Vagina (tissue), 2 donors: Measurements from ENCODE around the gene DMGDH.

Experiments used
- CTCF ChIP-seq, 3 experiments: fragments of 450-650 bp in 2 of 3; fragments of 200-600 bp in 1 of 3; sonication (generic) in 1 of 3; IDR thresholded peaks; one replicate each; pipeline ENCODE4 v1.5.1; 2017 to 2019; ENCODE audit warnings: antibody characterized with exemption in 3 of 3, mild to moderate bottlenecking in 2 of 3, moderate library complexity in 2 of 3
- POLR2AphosphoS5 ChIP-seq, 2 donors: sonication (generic); formaldehyde crosslinking; IDR thresholded peaks; one replicate each; pipeline ENCODE4 v1.9.0; 2017; ENCODE audit warnings: antibody characterized with exemption in 2 of 2, mild to moderate bottlenecking in 2 of 2, low read depth in 1 of 2; ENCODE audit not compliant: insufficient read depth in 1 of 2

- TF ChIP-seq CTCF (IDR thresholded peaks at IDR 0.05) (no peak), POLR2AphosphoS5 (IDR thresholded peaks at IDR 0.05; ENCODE audit: insufficient read depth in 1 of 2, low read depth in 1 of 2) (no peak)
Observed at GRCh38 chr5:79007872-79008271, 61.6 kb downstream of the DMGDH start.
